Suppressor macrophage treated with lipopolysaccharide for 4 hours (primary cell): ENCODE measurements around the gene TFAP2E.
"Not testable (repeated sequence)": the region's sequence is repeated elsewhere in the genome, so short reads cannot be mapped to it uniquely, and the experiment has no call there.

Source experiments
- DNase-seq: peaks from one replicate; pipeline ENCODE4 v3.0.0-alpha.2; 2020

Gene TFAP2E

GRCh38 chr1:35574655-35575415, 1.7 kb downstream of the TFAP2E start:
- DNase-seq = peak; percentile 61

- no peak for DNase-seq
Measured at GRCh38 chr1:35575416-35575958, 2.4 kb downstream of the TFAP2E start.

GRCh38 chr1:35576061-35576765, 3.1 kb downstream of the TFAP2E start:
- DNase-seq = no peak

- DNase-seq = not testable (repeated sequence)
Measured at GRCh38 chr1:35576766-35577070, 3.6 kb downstream of the TFAP2E start.

- DNase-seq = peak; percentile 47
Measured at GRCh38 chr1:35577071-35577998, 4.2 kb downstream of the TFAP2E start.

- no peak for DNase-seq
Measured at GRCh38 chr1:35580949-35581388, 7.9 kb downstream of the TFAP2E start.

GRCh38 chr1:35581621-35582020, 8.5 kb downstream of the TFAP2E start:
- DNase-seq = not testable (repeated sequence)

GRCh38 chr1:35585281-35585680, 12.2 kb downstream of the TFAP2E start:
- DNase-seq = no peak

GRCh38 chr1:35585805-35586204, 12.7 kb downstream of the TFAP2E start:
- not testable (repeated sequence) for DNase-seq

GRCh38 chr1:35586808-35587207, 13.7 kb downstream of the TFAP2E start:
- DNase-seq = no peak

GRCh38 chr1:35587736-35588135, 14.6 kb downstream of the TFAP2E start:
- DNase-seq = no peak

- DNase-seq = no peak
Measured at GRCh38 chr1:35588197-35588910, 15.2 kb downstream of the TFAP2E start.

- DNase-seq = no peak
Measured at GRCh38 chr1:35589516-35590427, 16.7 kb downstream of the TFAP2E start.

- DNase-seq = no peak
Measured at GRCh38 chr1:35590476-35591040, 17.4 kb downstream of the TFAP2E start.

- no peak for DNase-seq
Measured at GRCh38 chr1:35591211-35591610, 18.1 kb downstream of the TFAP2E start.

GRCh38 chr1:35592991-35593769, 20.1 kb downstream of the TFAP2E start:
- peak; percentile 31 for DNase-seq

GRCh38 chr1:35594005-35594760, 21.1 kb downstream of the TFAP2E start:
- DNase-seq = no peak

- no peak for DNase-seq
Measured at GRCh38 chr1:35595684-35596083, 22.6 kb downstream of the TFAP2E start.

- DNase-seq = no peak
Measured at GRCh38 chr1:35597870-35598269, 24.8 kb downstream of the TFAP2E start.
